Naive thymus-derived CD4-positive, alpha-beta T cell (primary cell): ENCODE data around the gene PXN. TPM values are rescaled to one million over a fixed set of nuclear protein-coding genes. Genes with fewer than 3 reads are reported as not detected.
A peak's percentile ranks its signal among the peaks of the same experiment; 100 is the strongest.

ENCODE experiments used
- ATAC-seq: fragments of 150-1000 bp; cut with Tn5 transposase; 2 replicates; pipeline ENCODE4 v1.10.0; 2021; ENCODE audit warnings: mild to moderate bottlenecking, moderate library complexity
- CTCF ChIA-PET: fragments of 350-600 bp; sonication (Branson Sonifier 250); formaldehyde crosslinking; loops from one replicate; lab custom pipeline; 2021; ENCODE audit warnings: antibody characterized with exemption; lab: Charles Lee
- POLR2A ChIA-PET: fragments of 350-600 bp; sonication (Branson Sonifier 250); formaldehyde crosslinking; loops from one replicate; lab custom pipeline; 2021; ENCODE audit warnings: antibody characterized with exemption, inconsistent platforms; lab: Charles Lee
- DNase-seq, 9 donors: peaks; one replicate each; pipeline versions ENCODE4 v3.0.0 to v3.0.0-alpha.2; 2020 to 2022; ENCODE audit warnings: mixed read lengths in 1 of 9
- H3K27ac ChIP-seq: one replicate; pipeline ENCODE4 v1.7.0; 2013; ENCODE audit warnings: mild to moderate bottlenecking, low read depth, low read length, moderate library complexity
- H3K27me3 ChIP-seq, 2 donors: one replicate each; pipeline ENCODE4 v1.7.0; 2013; ENCODE audit warnings: low read length in 2 of 2, mild to moderate bottlenecking in 2 of 2, moderate library complexity in 2 of 2; ENCODE audit not compliant: control insufficient read depth in 2 of 2, insufficient read depth in 2 of 2
- H3K36me3 ChIP-seq, 3 experiments: 1 replicate in 2 of 3; 2 replicates in 1 of 3; pipeline ENCODE4 v1.7.0; 2013; ENCODE audit warnings: low read length in 3 of 3, mild to moderate bottlenecking in 3 of 3, moderate library complexity in 1 of 3; ENCODE audit not compliant: insufficient read depth in 3 of 3, control insufficient read depth in 2 of 3
- H3K4me1 ChIP-seq, 2 donors: one replicate each; pipeline ENCODE4 v1.7.0; 2013; ENCODE audit warnings: low read length in 2 of 2, mild to moderate bottlenecking in 2 of 2, moderate library complexity in 1 of 2; ENCODE audit not compliant: control insufficient read depth in 2 of 2, insufficient read depth in 2 of 2
- H3K4me3 ChIP-seq: 2 replicates; pipeline ENCODE4 v1.7.0; 2013; ENCODE audit warnings: mild to moderate bottlenecking, low read length
- H3K9me3 ChIP-seq, 3 experiments: 1 replicate in 2 of 3; 2 replicates in 1 of 3; pipeline ENCODE4 v1.7.0; 2013; ENCODE audit warnings: low read length in 3 of 3; ENCODE audit not compliant: control insufficient read depth in 2 of 3
- H3K27ac Mint-ChIP-seq, 9 donors: one replicate each; pipeline ENCODE4 v1.8.0; 2020 to 2022; ENCODE audit warnings: mixed read lengths in 9 of 9, mild to moderate bottlenecking in 8 of 9, moderate library complexity in 5 of 9, inconsistent platforms in 2 of 9
- H3K27me3 Mint-ChIP-seq, 5 donors: one replicate each; pipeline ENCODE4 v1.8.0; 2021 to 2022; ENCODE audit warnings: mixed read lengths in 5 of 5, mild to moderate bottlenecking in 1 of 5
- H3K36me3 Mint-ChIP-seq, 5 donors: one replicate each; pipeline ENCODE4 v1.8.0; 2020 to 2022; ENCODE audit warnings: mixed read lengths in 5 of 5, mild to moderate bottlenecking in 3 of 5, inconsistent platforms in 1 of 5
- H3K4me1 Mint-ChIP-seq, 7 donors: one replicate each; pipeline ENCODE4 v1.8.0; 2020 to 2022; ENCODE audit warnings: mixed read lengths in 7 of 7, mild to moderate bottlenecking in 3 of 7, inconsistent platforms in 1 of 7
- H3K4me3 Mint-ChIP-seq, 10 donors: one replicate each; pipeline ENCODE4 v1.8.0; 2020 to 2022; ENCODE audit warnings: mild to moderate bottlenecking in 10 of 10, mixed read lengths in 10 of 10, moderate library complexity in 6 of 10, inconsistent platforms in 2 of 10
- H3K9me3 Mint-ChIP-seq, 11 donors: one replicate each; pipeline ENCODE4 v1.8.0; 2020 to 2022; ENCODE audit warnings: mixed read lengths in 11 of 11, mild to moderate bottlenecking in 4 of 11, inconsistent platforms in 1 of 11, moderate library complexity in 1 of 11
- intact Hi-C, 2 donors: fragments of 100-400 bp; cut with micrococcal nuclease; formaldehyde crosslinking; loops; one replicate each; pipeline ENCODE4 v1.15.1; 2023
- polyA plus RNA-seq, 2 donors: library from polyadenylated mRNA; unstranded; fragments of 300-500 nt; fragmentation: Illumina TruSeq; gene quantifications; one replicate each; pipeline ENCODE4 v1.2.3, GENCODE V29; 2021
- total RNA-seq, 6 experiments: library from RNA in 5 of 6; stranded (reverse) in 5 of 6; gene quantifications; 1 replicate in 5 of 6; 2 replicates in 1 of 6; pipeline ENCODE4 v1.2.3 and lab custom pipeline; 2021 to 2026

Gene PXN
- total and polyA plus RNA-seq, 7 experiments from 2014 or later: 84.3 to 202 (median 114) TPM

GRCh38 chr12:120230974-120231315 is 34.6 kb downstream of the PXN start:
- no peaks in the 10 kb centered on the region for H3K9me3 Mint-ChIP-seq
- H3K4me3 ChIP-seq: peak overlapping the region; percentile 27
- H3K4me1 ChIP-seq: peaks cover 62 to 77% of the 10 kb centered on the region in 2 donors
- ATAC-seq (no peak), DNase-seq (no peak)
- H3K36me3 Mint-ChIP-seq: peaks cover 0 to 3% (median 0%) of the 10 kb centered on the region in 5 donors
- H3K27me3 ChIP-seq: no peaks in the 10 kb centered on the region
- H3K27ac ChIP-seq: peak overlapping the region; percentile 61
- H3K4me1 Mint-ChIP-seq: peaks cover 67 to 99% (median 92%) of the 10 kb centered on the region in 7 donors
- intact Hi-C loops: loop anchor here in 1 of 2 donors (1.0 kb wide), 1 partner anchor 21 kb away; no protein-coding TSS in a partner anchor
- peak overlapping the region; percentile 69 to 89 (median 80) for H3K4me3 Mint-ChIP-seq
- peak overlapping the region; percentile 87 to 98 (median 94) for H3K27ac Mint-ChIP-seq
- ChIA-PET CTCF (interaction anchor here (0.6 to 8.9 kb wide), 7 partner anchors 10 to 42 kb away, joined by 3 to 286 read pairs (median 4); partner anchors contain the start of genes PXN and RPLP0), POLR2A (interaction anchor here (0.5 to 9.6 kb wide), 8 partner anchors 9 to 71 kb away, joined by 3 to 215 read pairs (median 33); partner anchors contain the start of genes PXN, RNU4-1, RNU4-2 and RPLP0)
- H3K27me3 Mint-ChIP-seq: no peaks in the 10 kb centered on the region
- no peaks in the 10 kb centered on the region for H3K9me3 ChIP-seq
- peaks cover 0 to 11% (median 10%) of the 10 kb centered on the region in 3 experiments for H3K36me3 ChIP-seq

GRCh38 chr12:120230326-120230973 is 35.1 kb downstream of the PXN start:
- no peak for DNase-seq
- H3K4me3 Mint-ChIP-seq: peak overlapping the region in 9 of 10 donors; percentile 21 to 89 (median 76)
- Histone ChIP-seq H3K4me3 (peak overlapping the region; percentile 27), H3K4me1 (peaks cover 59 to 77% of the 10 kb centered on the region in 2 donors), H3K27me3 (no peaks in the 10 kb centered on the region), H3K9me3 (no peaks in the 10 kb centered on the region), H3K36me3 (peaks cover 0 to 16% (median 10%) of the 10 kb centered on the region in 3 experiments), H3K27ac (peak overlapping the region; percentile 61)
- ChIA-PET POLR2A (interaction anchor here (0.5 to 9.6 kb wide), 7 partner anchors 10 to 72 kb away, joined by 3 to 215 read pairs (median 62); partner anchors contain the start of genes PXN, RNU4-1, RNU4-2 and RPLP0), CTCF (interaction anchor here (0.6 to 8.9 kb wide), 7 partner anchors 10 to 43 kb away, joined by 3 to 286 read pairs (median 4); partner anchors contain the start of genes PXN and RPLP0)
- H3K27me3 Mint-ChIP-seq: no peaks in the 10 kb centered on the region
- intact Hi-C loops: no loop called here
- peaks cover 67 to 99% (median 93%) of the 10 kb centered on the region in 7 donors for H3K4me1 Mint-ChIP-seq
- peaks cover 0 to 3% (median 0%) of the 10 kb centered on the region in 5 donors for H3K36me3 Mint-ChIP-seq
- ATAC-seq: no peak
- no peaks in the 10 kb centered on the region for H3K9me3 Mint-ChIP-seq
- peak overlapping the region; percentile 28 to 98 (median 94) for H3K27ac Mint-ChIP-seq

- H3K36me3 Mint-ChIP-seq: peaks cover 0 to 3% (median 0%) of the 10 kb centered on the region in 5 donors
- Histone ChIP-seq H3K9me3 (no peaks in the 10 kb centered on the region), H3K27ac (peak overlapping the region; percentile 61), H3K4me3 (peak overlapping the region; percentile 14), H3K36me3 (peaks cover 0 to 17% (median 10%) of the 10 kb centered on the region in 3 experiments), H3K4me1 (peaks cover 57 to 77% of the 10 kb centered on the region in 2 donors), H3K27me3 (no peaks in the 10 kb centered on the region)
- H3K4me1 Mint-ChIP-seq: peaks cover 69 to 98% (median 94%) of the 10 kb centered on the region in 7 donors
- peak overlapping the region; percentile 51 to 97 (median 90) for H3K27ac Mint-ChIP-seq
- ChIA-PET POLR2A (interaction anchor here (0.6 to 9.6 kb wide), 7 partner anchors 10 to 1362 kb away, joined by 3 to 215 read pairs (median 62); partner anchors contain the start of genes PXN, RNU4-1, RNU4-2 and RPLP0), CTCF (interaction anchor here (0.6 to 8.9 kb wide), 9 partner anchors 8 to 72 kb away, joined by 3 to 286 read pairs (median 21); partner anchors contain the start of genes PXN, RNU4-1, RPLP0 and SIRT4)
- no peaks in the 10 kb centered on the region for H3K27me3 Mint-ChIP-seq
- H3K4me3 Mint-ChIP-seq: peak overlapping the region in 7 of 10 donors; percentile 23 to 89 (median 56)
- no peaks in the 10 kb centered on the region for H3K9me3 Mint-ChIP-seq
- ATAC-seq (no peak), DNase-seq (no peak)
- intact Hi-C loops: loop anchor here in 1 of 2 donors (2.0 kb wide), 1 partner anchor 29 kb away; the partner anchor contains the start of gene RPLP0
Observed at GRCh38 chr12:120229487-120230325, 35.8 kb downstream of the PXN start.

GRCh38 chr12:120229071-120229486 is 36.5 kb downstream of the PXN start:
- POLR2A ChIA-PET: interaction anchor here (0.6 to 9.6 kb wide), 9 partner anchors 8 to 1362 kb away, joined by 3 to 215 read pairs (median 6); partner anchors contain the start of genes PXN, RNU4-1, RNU4-2 and RPLP0

GRCh38 chr12:120228291-120229070 is 37.0 kb downstream of the PXN start:
- no peaks in the 10 kb centered on the region for H3K9me3 Mint-ChIP-seq
- no peaks in the 10 kb centered on the region for H3K27me3 Mint-ChIP-seq
- peak overlapping the region in 8 of 9 donors; percentile 74 to 94 (median 87) for H3K27ac Mint-ChIP-seq
- peak; percentile 77 to 90 (median 86) for DNase-seq
- Histone ChIP-seq H3K9me3 (no peaks in the 10 kb centered on the region), H3K4me1 (peaks cover 57 to 72% of the 10 kb centered on the region in 2 donors), H3K36me3 (peaks cover 0 to 27% (median 10%) of the 10 kb centered on the region in 3 experiments), H3K27me3 (no peaks in the 10 kb centered on the region), H3K4me3 (peak overlapping the region; percentile 21), H3K27ac (peak overlapping the region; percentile 61)
- H3K4me3 Mint-ChIP-seq: peak overlapping the region; percentile 72 to 89 (median 78)
- intact Hi-C loops: loop anchor here (1.0 to 2.0 kb wide), 4 partner anchors 24 to 63 kb away; partner anchors contain the start of genes PXN (in 2 of the 2), RNU4-2 (in 2 of the 2) and RPLP0 (in 1 of the 2)
- H3K4me1 Mint-ChIP-seq: peaks cover 58 to 89% (median 82%) of the 10 kb centered on the region in 7 donors
- POLR2A ChIA-PET: interaction anchor here (0.8 to 9.6 kb wide), 12 partner anchors 8 to 62 kb away, joined by 3 to 215 read pairs (median 6); partner anchors contain the start of genes PXN, RNU4-1, RNU4-2 and RPLP0
- peak; percentile 86 for ATAC-seq
- H3K36me3 Mint-ChIP-seq: peaks cover 0 to 3% (median 0%) of the 10 kb centered on the region in 5 donors
- CTCF ChIA-PET: interaction anchor here (0.6 to 8.9 kb wide), 30 partner anchors 9 to 279 kb away, joined by 3 to 286 read pairs (median 4); partner anchors contain the start of genes PXN, RNU4-1, RNU4-2 and RPLP0

More at GRCh38 chr12:120229071-120229486, 36.5 kb downstream of the PXN start:
- intact Hi-C loops: loop anchor here in 1 of 2 donors (2.0 kb wide), 1 partner anchor 28 kb away; the partner anchor contains the start of gene RPLP0
- H3K27me3 Mint-ChIP-seq: no peaks in the 10 kb centered on the region
- peaks cover 57 to 77% of the 10 kb centered on the region in 2 donors for H3K4me1 ChIP-seq
- H3K36me3 ChIP-seq: peaks cover 0 to 21% (median 10%) of the 10 kb centered on the region in 3 experiments
- H3K27ac Mint-ChIP-seq: peak overlapping the region in 8 of 9 donors; percentile 31 to 94 (median 89)
- no peaks in the 10 kb centered on the region for H3K27me3 ChIP-seq
- H3K9me3 Mint-ChIP-seq: no peaks in the 10 kb centered on the region
- DNase-seq (no peak), ATAC-seq (no peak)
- H3K4me3 Mint-ChIP-seq: peak overlapping the region in 7 of 10 donors; percentile 25 to 89 (median 76)
- H3K36me3 Mint-ChIP-seq: peaks cover 0 to 3% (median 0%) of the 10 kb centered on the region in 5 donors
- H3K9me3 ChIP-seq: no peaks in the 10 kb centered on the region
- CTCF ChIA-PET: interaction anchor here (0.6 to 8.9 kb wide), 19 partner anchors 9 to 115 kb away, joined by 3 to 286 read pairs (median 5); partner anchors contain the start of genes PXN, RNU4-1, RNU4-2 and RPLP0
- peaks cover 64 to 95% (median 88%) of the 10 kb centered on the region in 7 donors for H3K4me1 Mint-ChIP-seq
- H3K4me3 ChIP-seq: peak overlapping the region; percentile 21
- peak overlapping the region; percentile 61 for H3K27ac ChIP-seq
